Skeletal muscle cell (primary cell): ENCODE results near the gene JPH3.

Experiments
- DNase-seq: peaks from one replicate; pipeline ENCODE4 v3.0.0-alpha.2; 2010; ENCODE audit warnings: low read depth
- H3K4me3 ChIP-seq: 2 replicates; pipeline ENCODE4 v1.5.1; 2011; ENCODE audit warnings: low read depth, mild to moderate bottlenecking, control low read depth, low read length, moderate library complexity

Gene JPH3

DNA sequence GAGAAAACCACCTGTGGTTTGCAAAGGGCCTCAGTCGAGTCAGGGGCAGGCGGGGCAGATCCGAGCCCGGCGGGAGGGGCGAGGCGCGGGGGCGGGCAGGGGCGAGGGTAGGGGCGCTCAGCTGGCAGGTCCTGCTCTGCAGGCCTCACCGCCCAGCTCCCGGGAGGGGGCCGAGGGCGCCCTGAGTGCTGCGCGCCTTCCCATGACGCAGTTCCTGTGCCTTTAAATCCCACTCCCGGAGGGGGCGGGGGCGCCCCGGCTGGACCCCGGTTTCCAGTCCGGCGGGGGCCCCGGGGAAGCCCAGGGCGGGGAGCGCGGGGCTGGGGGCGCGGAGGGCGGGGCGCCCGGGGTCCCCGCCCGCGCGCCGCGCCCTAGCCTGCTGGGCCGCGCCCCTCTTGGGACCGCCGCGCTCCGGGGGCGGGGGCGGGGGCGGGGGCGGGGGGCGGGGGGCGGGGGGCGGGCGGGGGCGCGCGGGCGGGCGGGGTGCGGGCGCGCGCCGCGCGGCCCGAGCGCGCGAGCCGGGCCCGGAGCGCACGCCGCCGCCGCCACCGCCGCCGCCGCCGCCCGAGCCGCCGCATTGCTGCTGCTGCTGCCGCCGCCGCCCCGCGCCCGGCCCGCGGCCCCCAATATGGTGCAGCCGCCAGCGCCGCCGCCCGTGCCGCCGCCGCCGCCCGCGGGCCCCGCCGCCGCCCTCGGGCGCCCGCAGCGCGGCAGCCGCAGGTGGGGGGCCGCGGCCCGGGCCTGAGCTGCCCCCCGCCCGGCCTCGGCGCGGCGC, at the start of gene JPH3:
Gene JPH3 (plus strand): TSS at position 508 of the 775 bp plus-strand sequence. CDS start 639 bp downstream, outside the sequence.
- H3K4me3 ChIP-seq: no peak within 1 kb of the TSS
- DNase-seq: no peak

DNA sequence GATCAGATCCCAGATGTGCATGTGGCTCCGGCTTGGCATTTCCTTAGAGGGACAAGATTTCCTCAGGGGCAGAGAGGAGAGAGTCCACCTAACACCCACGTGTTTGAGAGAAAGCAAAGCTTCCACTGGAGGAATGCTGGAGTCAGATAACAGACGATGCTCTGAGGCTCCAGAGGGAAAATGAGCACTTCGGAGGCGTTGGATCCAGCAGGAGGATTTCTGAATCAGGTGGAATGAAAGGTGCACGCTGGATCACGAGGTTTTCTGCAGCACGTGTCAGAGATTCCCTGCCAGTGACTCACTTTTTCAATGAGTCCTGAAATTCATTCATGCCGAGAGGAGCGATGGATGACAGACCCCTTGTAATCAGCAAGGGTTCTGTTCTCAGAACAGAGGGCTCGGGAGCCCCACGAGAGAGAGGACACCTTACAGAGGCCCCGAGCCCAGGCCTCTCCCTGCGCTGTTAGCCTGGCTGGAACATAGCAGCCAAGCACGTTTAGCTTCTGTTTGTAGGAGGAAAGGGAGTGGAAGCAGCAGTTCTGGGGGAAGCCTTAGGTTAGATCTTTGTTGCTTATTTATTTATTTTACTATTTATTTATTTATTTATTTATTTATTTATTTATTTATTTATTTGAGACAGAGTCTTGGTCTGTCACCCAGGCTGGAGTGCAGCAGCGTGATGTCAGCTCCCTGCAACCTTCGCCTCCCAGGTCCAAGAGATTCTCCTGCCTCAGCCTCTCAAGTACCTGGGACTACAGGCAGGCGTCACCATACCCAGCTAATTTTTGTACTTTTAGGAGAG, 49.3 kb upstream of the JPH3 start:
- no peak overlapping the region for H3K4me3 ChIP-seq
- DNase-seq: no peak

GRCh38 chr16:87554754-87555427, 47.4 kb upstream of the JPH3 start:
- no peak overlapping the region for H3K4me3 ChIP-seq
- DNase-seq: no peak

GRCh38 chr16:87555647-87556046, 46.7 kb upstream of the JPH3 start:
- no peak overlapping the region for H3K4me3 ChIP-seq
- no peak for DNase-seq

GRCh38 chr16:87556941-87557459, 45.3 kb upstream of the JPH3 start:
- no peak overlapping the region for H3K4me3 ChIP-seq
- DNase-seq: no peak

GRCh38 chr16:87558682-87559081, 43.6 kb upstream of the JPH3 start:
- H3K4me3 ChIP-seq: no peak overlapping the region

GRCh38 chr16:87559945-87560344, 42.4 kb upstream of the JPH3 start:
- no peak overlapping the region for H3K4me3 ChIP-seq
- DNase-seq: no peak

More at GRCh38 chr16:87558682-87559081, 43.6 kb upstream of the JPH3 start:
- no peak for DNase-seq

- no peak overlapping the region for H3K4me3 ChIP-seq
- DNase-seq: no peak
Measured at GRCh38 chr16:87560428-87561199, 41.7 kb upstream of the JPH3 start.

- no peak overlapping the region for H3K4me3 ChIP-seq
- DNase-seq: no peak
Measured at GRCh38 chr16:87561200-87562105, 40.9 kb upstream of the JPH3 start.

- DNase-seq: no peak
- H3K4me3 ChIP-seq: no peak overlapping the region
Measured at GRCh38 chr16:87562201-87562600, 40.1 kb upstream of the JPH3 start.

DNA sequence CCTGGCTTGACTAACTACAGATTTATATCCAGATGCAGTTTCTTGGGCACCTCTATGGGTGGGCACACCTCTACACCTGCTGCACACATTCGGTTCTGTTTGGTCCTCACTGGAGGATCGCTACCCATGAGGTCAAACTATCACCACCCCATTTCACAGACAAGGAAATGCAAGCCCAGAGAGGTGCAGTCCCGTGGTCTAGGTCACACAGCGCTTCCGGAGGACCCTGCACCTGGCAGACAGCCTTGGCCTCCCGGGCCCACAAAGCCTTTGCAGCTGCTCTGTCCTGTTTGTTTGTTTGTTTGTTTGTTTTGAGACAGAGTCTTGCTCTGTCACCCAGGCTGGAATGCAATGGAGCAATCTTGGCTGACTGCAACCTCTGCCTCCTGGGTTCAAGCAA, 39.3 kb upstream of the JPH3 start:
- DNase-seq: no peak
- no peak overlapping the region for H3K4me3 ChIP-seq

DNA sequence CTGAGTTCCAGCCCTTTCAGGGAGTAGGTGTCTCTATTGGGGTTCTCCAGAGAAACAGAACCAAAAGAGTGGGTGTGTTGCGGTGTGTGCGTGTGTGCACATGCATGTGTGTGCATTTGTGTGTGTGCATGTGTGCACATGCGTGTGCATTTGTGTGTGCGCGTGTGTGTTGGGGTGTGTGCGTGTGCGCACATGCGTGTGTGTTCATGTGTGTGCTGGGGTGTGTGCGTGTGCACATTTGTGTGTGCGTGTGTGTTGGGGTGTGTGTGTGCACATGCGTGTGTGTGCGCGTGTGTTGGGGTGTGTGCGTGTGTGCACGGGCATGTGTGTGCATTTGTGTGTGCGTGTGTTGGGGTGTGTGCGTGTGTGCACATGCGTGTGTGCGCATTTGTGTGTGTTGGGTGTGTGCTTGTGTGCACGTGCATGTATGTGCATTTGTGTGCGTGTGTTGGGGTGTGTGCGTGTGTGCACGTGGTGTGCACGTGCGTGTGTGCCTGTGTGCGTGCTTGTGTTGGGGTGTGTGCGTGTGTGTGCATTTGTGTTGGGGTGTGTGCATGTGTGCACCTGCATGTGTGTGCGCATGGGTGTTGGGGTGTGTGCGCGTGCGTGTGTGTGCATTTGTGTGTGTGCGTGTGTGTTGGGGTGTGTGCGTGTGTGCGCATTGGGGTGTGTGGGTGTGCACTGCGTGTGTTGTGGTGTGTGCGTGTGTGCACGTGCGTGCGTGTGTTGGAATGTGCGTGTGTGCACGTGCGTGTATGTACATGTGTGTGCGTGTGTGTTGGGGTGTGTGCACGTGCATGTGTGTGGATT, 38.4 kb upstream of the JPH3 start:
- DNase-seq: no peak
- no peak overlapping the region for H3K4me3 ChIP-seq

DNA sequence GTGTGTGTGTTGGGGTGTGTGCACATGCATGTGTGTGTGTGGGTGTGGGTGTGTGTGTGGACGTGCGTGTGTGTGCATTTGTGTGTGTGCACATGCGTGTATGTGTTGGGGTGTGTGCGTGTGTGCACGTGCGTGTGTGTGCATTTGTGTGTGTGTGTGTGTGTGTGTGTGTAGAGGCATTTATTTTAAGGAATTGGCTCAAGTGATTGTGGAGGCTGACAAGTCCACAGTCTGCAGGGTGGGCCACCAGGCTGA, 37.9 kb upstream of the JPH3 start:
- no peak overlapping the region for H3K4me3 ChIP-seq
- no peak for DNase-seq

DNA sequence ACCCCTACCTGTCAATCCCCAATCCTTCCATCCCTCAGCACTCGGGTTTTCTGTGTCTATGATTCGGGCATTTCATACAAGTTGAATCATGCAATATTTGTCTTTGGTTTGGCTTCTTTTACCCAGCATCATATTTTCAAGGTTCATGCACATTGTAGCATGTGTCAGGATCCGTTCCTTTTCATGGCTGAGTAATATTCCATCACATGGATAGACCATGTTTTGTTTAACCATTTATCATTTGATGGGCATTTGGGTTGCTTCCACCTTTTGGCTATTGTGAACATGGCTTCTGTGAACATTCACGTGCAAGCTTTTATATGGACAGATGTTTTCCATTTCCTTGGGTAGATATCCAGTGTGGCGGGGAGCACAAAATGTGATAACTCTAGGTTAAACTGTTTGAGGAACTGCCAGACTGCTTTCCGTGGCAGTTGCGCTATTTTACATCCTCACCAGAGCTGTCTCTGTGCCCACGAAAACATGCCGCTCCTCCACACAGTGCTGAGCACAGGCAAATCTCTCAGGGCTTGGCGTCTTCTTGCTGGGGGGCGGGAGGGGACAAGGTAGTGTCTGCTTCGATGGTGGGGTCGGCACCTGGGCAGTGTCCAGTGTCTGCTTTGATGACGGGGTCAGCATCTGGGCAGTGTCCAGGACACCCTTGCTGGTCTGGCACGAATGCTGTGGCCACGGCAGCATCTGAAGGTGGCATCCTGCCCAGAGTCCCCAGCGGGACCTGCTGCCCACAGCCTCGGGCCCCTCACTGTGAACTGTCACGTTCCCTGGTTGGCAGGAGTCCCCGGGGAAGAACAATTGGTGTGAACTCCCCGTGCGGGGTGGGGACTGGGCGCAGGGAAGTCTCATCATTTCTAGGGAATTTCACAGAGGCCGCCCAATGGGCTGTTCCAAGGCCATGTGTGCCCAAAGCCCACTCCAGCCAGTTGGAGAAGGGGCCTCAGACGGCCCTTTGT, 32.4 kb upstream of the JPH3 start:
- H3K4me3 ChIP-seq: no peak overlapping the region
- no peak for DNase-seq

GRCh38 chr16:87570572-87570937, 31.8 kb upstream of the JPH3 start:
- H3K4me3 ChIP-seq: no peak overlapping the region
- no peak for DNase-seq

DNA sequence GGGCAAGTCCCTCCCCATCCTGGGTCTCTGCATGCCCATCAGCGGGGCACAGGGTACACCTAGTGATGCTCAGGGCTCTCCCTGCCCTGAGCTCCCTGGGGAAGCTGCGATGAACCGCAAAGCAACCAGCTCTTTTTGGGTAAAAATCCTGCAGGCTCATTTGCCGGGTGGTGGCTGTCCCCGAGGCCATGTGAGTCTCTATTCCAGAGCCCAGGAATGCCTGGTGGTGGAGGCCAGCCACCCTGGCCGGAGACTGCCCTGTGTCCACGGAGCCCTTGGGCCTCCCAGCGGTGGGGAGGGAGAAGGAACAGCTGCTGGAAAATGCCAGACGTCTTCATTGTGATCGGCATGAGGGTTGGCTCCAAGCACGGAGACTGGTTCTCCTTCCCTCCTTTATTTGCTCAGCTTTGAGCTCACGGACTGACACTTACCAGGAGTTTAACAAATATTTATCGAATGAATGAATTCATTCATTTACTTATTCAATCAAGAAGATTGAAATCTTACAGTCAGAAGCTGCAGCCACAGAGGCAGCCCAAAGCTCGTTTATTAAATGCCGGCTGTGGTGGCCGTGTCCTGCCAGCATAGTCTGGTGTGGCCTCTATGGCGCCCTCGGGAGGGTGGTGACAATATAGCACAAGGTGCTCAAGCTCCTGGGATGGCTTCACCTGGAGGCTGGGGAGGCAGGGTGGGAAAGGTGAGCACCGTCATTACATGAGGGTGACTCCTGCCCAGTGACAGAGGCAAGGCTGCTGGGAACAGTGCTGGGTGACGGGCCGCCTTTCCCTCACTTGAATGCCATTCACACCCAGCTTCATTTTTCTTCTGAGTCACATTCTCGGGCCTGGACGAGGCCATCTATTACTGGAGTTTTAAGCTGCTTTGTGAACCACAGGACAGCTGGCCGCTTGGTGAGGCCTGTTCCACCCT, 31.1 kb upstream of the JPH3 start:
- no peak overlapping the region for H3K4me3 ChIP-seq
- DNase-seq: no peak
